ENCODE results near the gene PROKR1.
A peak's percentile ranks its signal among the peaks of the same experiment; 100 is the strongest.

PROKR1 gene

GRCh38 chr2:68687018-68687417, 43.6 kb downstream of the PROKR1 start:
- DNase-seq (ENCODE audit: low read depth): no peak
- TF ChIP-seq POLR2A (IDR thresholded peaks at IDR 0.05; ENCODE audit: extremely low read depth, insufficient read length) (no peak), MYC (IDR thresholded peaks at IDR 0.05; ENCODE audit: low read depth, low read length) (no peak), CTCF (IDR thresholded peaks at IDR 0.05; ENCODE audit: low read depth, low read length) (no peak), MAX (IDR thresholded peaks at IDR 0.05; ENCODE audit: low read depth, low read length) (no peak)

GRCh38 chr2:68689553-68690537, 46.5 kb downstream of the PROKR1 start:
- H3K4me3 ChIP-seq (ENCODE audit: low read depth, low read length): peak overlapping the region; percentile 37
- DNase-seq (ENCODE audit: low read depth): peak; percentile 90
- peak; percentile 48; the same call in 1 of the 2 replicates for TF ChIP-seq MAX (IDR thresholded peaks at IDR 0.05; ENCODE audit: low read depth, low read length)
- no peak for TF ChIP-seq POLR2A (IDR thresholded peaks at IDR 0.05; ENCODE audit: extremely low read depth, insufficient read length)

More at GRCh38 chr2:68687018-68687417, 43.6 kb downstream of the PROKR1 start:
- no peak overlapping the region for H3K4me3 ChIP-seq (ENCODE audit: low read depth, low read length)

GRCh38 chr2:68690851-68691250, 47.5 kb downstream of the PROKR1 start:
- no peak overlapping the region for H3K4me3 ChIP-seq (ENCODE audit: low read depth, low read length)
- TF ChIP-seq POLR2A (IDR thresholded peaks at IDR 0.05; ENCODE audit: extremely low read depth, insufficient read length) (no peak), CTCF (IDR thresholded peaks at IDR 0.05; ENCODE audit: low read depth, low read length) (no peak), MYC (IDR thresholded peaks at IDR 0.05; ENCODE audit: low read depth, low read length) (no peak), MAX (IDR thresholded peaks at IDR 0.05; ENCODE audit: low read depth, low read length) (no peak)
- no peak for DNase-seq (ENCODE audit: low read depth)

GRCh38 chr2:68692511-68692910, 49.1 kb downstream of the PROKR1 start:
- DNase-seq (ENCODE audit: low read depth): peak; percentile 44
- TF ChIP-seq MAX (IDR thresholded peaks at IDR 0.05; ENCODE audit: low read depth, low read length) (no peak), POLR2A (IDR thresholded peaks at IDR 0.05; ENCODE audit: extremely low read depth, insufficient read length) (no peak), MYC (IDR thresholded peaks at IDR 0.05; ENCODE audit: low read depth, low read length) (no peak), CTCF (IDR thresholded peaks at IDR 0.05; ENCODE audit: low read depth, low read length) (no peak)
- no peak overlapping the region for H3K4me3 ChIP-seq (ENCODE audit: low read depth, low read length)

GRCh38 chr2:68693951-68694350, 50.6 kb downstream of the PROKR1 start:
- DNase-seq (ENCODE audit: low read depth): no peak
- H3K4me3 ChIP-seq (ENCODE audit: low read depth, low read length): no peak overlapping the region
- TF ChIP-seq MYC (IDR thresholded peaks at IDR 0.05; ENCODE audit: low read depth, low read length): no peak
- no peak for TF ChIP-seq CTCF (IDR thresholded peaks at IDR 0.05; ENCODE audit: low read depth, low read length)
- no peak for TF ChIP-seq POLR2A (IDR thresholded peaks at IDR 0.05; ENCODE audit: extremely low read depth, insufficient read length)
- TF ChIP-seq MAX (IDR thresholded peaks at IDR 0.05; ENCODE audit: low read depth, low read length): no peak

GRCh38 chr2:68695971-68696370, 52.6 kb downstream of the PROKR1 start:
- DNase-seq (ENCODE audit: low read depth): no peak
- no peak overlapping the region for H3K4me3 ChIP-seq (ENCODE audit: low read depth, low read length)
- TF ChIP-seq CTCF (IDR thresholded peaks at IDR 0.05; ENCODE audit: low read depth, low read length) (no peak), POLR2A (IDR thresholded peaks at IDR 0.05; ENCODE audit: extremely low read depth, insufficient read length) (no peak), MAX (IDR thresholded peaks at IDR 0.05; ENCODE audit: low read depth, low read length) (no peak), MYC (IDR thresholded peaks at IDR 0.05; ENCODE audit: low read depth, low read length) (no peak)
